Endothelial cell of umbilical vein (primary cell): Measurements from ENCODE around the gene TTC23L. TPM values are rescaled to one million over a fixed set of nuclear protein-coding genes. Genes with fewer than 3 reads are reported as not detected.

Source experiments
- BruUV-seq: library from RNA; stranded (reverse); fragments of 400-500 nt; replicated peaks from 2 replicates; lab custom pipeline; 2021; lab: Mats Ljungman, UMichigan
- CTCF ChIA-PET: fragments of 300-600, 350-600 bp; sonication (Branson Sonifier 250); formaldehyde crosslinking; loops from one replicate; lab custom pipeline; 2021; ENCODE audit warnings: antibody characterized with exemption, inconsistent platforms; lab: Charles Lee
- POLR2A ChIA-PET: fragments of 300-600, 350-600 bp; sonication (Branson Sonifier 250); formaldehyde crosslinking; loops from one replicate; lab custom pipeline; 2021; ENCODE audit warnings: antibody characterized with exemption, inconsistent platforms; lab: Charles Lee
- DNase-seq: peaks from one replicate; pipeline ENCODE4 v3.0.0-alpha.2; 2011; ENCODE audit warnings: low read depth, low spot score
- FAIRE-seq: peaks from 2 replicates; lab custom pipeline; 2011; peaks lifted over from hg19 to GRCh38; lab: Jason Lieb, UNC
- H2AFZ ChIP-seq: 2 replicates; pipeline ENCODE4 v1.6.0; 2012; ENCODE audit warnings: low read depth, low read length, control low read depth, inconsistent platforms
- H3K27ac ChIP-seq: 2 replicates; pipeline ENCODE4 v1.5.1; 2011; ENCODE audit warnings: low read depth, mild to moderate bottlenecking, control low read depth, low read length, moderate library complexity; ENCODE audit not compliant: insufficient read depth
- H3K27me3 ChIP-seq, 2 experiments: 2 replicates each; pipeline versions ENCODE4 v1.6.0 to v1.6.1; 2011; ENCODE audit warnings: low read length in 2 of 2, mixed read lengths in 1 of 2; ENCODE audit not compliant: control insufficient read depth in 2 of 2, insufficient read depth in 2 of 2
- H3K36me3 ChIP-seq, 2 experiments: 2 replicates in 1 of 2; 3 replicates in 1 of 2; pipeline ENCODE4 v1.5.1; 2011; ENCODE audit warnings: low read length in 2 of 2, mild to moderate bottlenecking in 1 of 2, moderate library complexity in 1 of 2; ENCODE audit not compliant: control insufficient read depth in 2 of 2, insufficient read depth in 2 of 2; ENCODE audit errors: extremely low read depth in 1 of 2
- H3K4me1 ChIP-seq: 3 replicates; pipeline ENCODE4 v1.5.1; 2011; ENCODE audit warnings: mild to moderate bottlenecking, low read length; ENCODE audit not compliant: control insufficient read depth, insufficient read depth; ENCODE audit errors: extremely low read depth
- H3K4me2 ChIP-seq: 2 replicates; pipeline ENCODE4 v1.6.1; 2011; ENCODE audit warnings: low read length, control low read depth, mixed read lengths; ENCODE audit not compliant: insufficient read depth
- H3K4me3 ChIP-seq, 3 experiments: fragments of 200-600 bp in 1 of 3; sonication (generic), shearing (Covaris generic) in 1 of 3; replicated peaks in 1 of 3; 2 replicates each; pipeline ENCODE4 v1.5.1; 2011 to 2016; ENCODE audit warnings: control low read depth in 3 of 3, low read length in 3 of 3, mild to moderate bottlenecking in 2 of 3, inconsistent platforms in 1 of 3, low read depth in 1 of 3, moderate library complexity in 1 of 3; ENCODE audit not compliant: insufficient read depth in 1 of 3
- H3K79me2 ChIP-seq: 2 replicates; pipeline ENCODE4 v1.6.0; 2012; ENCODE audit warnings: low read length, inconsistent platforms; ENCODE audit not compliant: control insufficient read depth, insufficient read depth
- H3K9ac ChIP-seq: replicated peaks from 2 replicates; pipeline ENCODE3; 2011; ENCODE audit warnings: low read length, control low read depth; ENCODE audit not compliant: insufficient read depth; ENCODE audit errors: extremely low read depth
- H3K9me1 ChIP-seq: replicated peaks from 3 replicates; pipeline ENCODE4 v1.6.0; 2011; ENCODE audit warnings: mild to moderate bottlenecking, low read length; ENCODE audit not compliant: control insufficient read depth, insufficient read depth; ENCODE audit errors: extremely low read depth
- H3K9me3 ChIP-seq: replicated peaks from 2 replicates; pipeline ENCODE4 v1.5.1; 2012; ENCODE audit warnings: low read length, inconsistent platforms; ENCODE audit not compliant: control insufficient read depth, insufficient read depth
- H4K20me1 ChIP-seq: replicated peaks from 2 replicates; pipeline ENCODE3; 2011; ENCODE audit warnings: mild to moderate bottlenecking, low read length; ENCODE audit not compliant: control insufficient read depth, insufficient read depth; ENCODE audit errors: extremely low read depth
- CTCF ChIP-seq, 2 donors: IDR thresholded peaks; 1 replicate in 1 of 2; 2 replicates in 1 of 2; pipeline ENCODE4 v1.5.1; 2011; ENCODE audit warnings: low read length in 2 of 2, mild to moderate bottlenecking in 2 of 2, moderate library complexity in 2 of 2, control low read depth in 1 of 2, inconsistent platforms in 1 of 2, low read depth in 1 of 2; ENCODE audit not compliant: insufficient read depth in 1 of 2; ENCODE audit errors: extremely low read depth in 1 of 2
- EZH2 ChIP-seq: IDR thresholded peaks from 2 replicates; pipeline ENCODE4 v1.6.1; 2012; ENCODE audit warnings: borderline replicate concordance, low read depth, mild to moderate bottlenecking, moderate library complexity, low read length, inconsistent platforms; ENCODE audit not compliant: severe bottlenecking
- GATA2 ChIP-seq: IDR thresholded peaks from 2 replicates; pipeline ENCODE4 v1.7.0; 2011; ENCODE audit warnings: low read depth, mild to moderate bottlenecking, moderate library complexity, mixed read lengths, low read length; ENCODE audit not compliant: insufficient read length, insufficient read depth
- JUN ChIP-seq: IDR thresholded peaks from 2 replicates; pipeline ENCODE4 v1.6.1; 2011; ENCODE audit warnings: borderline replicate concordance, low read depth; ENCODE audit not compliant: insufficient read length, insufficient read depth
- MYC ChIP-seq: IDR thresholded peaks from one replicate; pipeline ENCODE4 v1.6.1; 2011; ENCODE audit warnings: mild to moderate bottlenecking, low read depth, low read length
- dilution Hi-C: fragments of 300-500 bp; cut with MboI; formaldehyde crosslinking; loops from one replicate; pipeline ENCODE4 v1.15.0; 2019; ENCODE audit warnings: low sequenced_read_pairs; ENCODE audit not compliant: extremely low pct_ligation_motif_present
- intact Hi-C: fragments of 100-400 bp; cut with micrococcal nuclease; formaldehyde crosslinking; loops from one replicate; pipeline ENCODE4 v1.10.0; 2022
- polyA plus RNA-seq, 4 experiments: library from polyadenylated mRNA; depleted of rRNA in 3 of 4; stranded (reverse) in 3 of 4; unstranded in 1 of 4; fragments of >200 nt; gene quantifications; 2 replicates each; pipeline versions ENCODE4 v1.2.1 to v1.2.3, GENCODE V29; 2011 to 2012; ENCODE audit warnings: missing spikeins in 1 of 4
- total RNA-seq: library from RNA; stranded (reverse); gene quantifications from 2 replicates; pipeline ENCODE4 v1.2.3, GENCODE V29; 2021

TTC23L gene
- total and polyA plus RNA-seq, 2 donors (not counting 3 experiments of a cell fraction or from before 2014, with no cell fraction given): not detected

- Histone ChIP-seq H3K9me1 (no peaks in the 10 kb centered on the region), H3K27me3 (no peaks in the 10 kb centered on the region), H3K36me3 (no peaks in the 10 kb centered on the region), H2AFZ (no peak overlapping the region), H3K9me3 (no peaks in the 10 kb centered on the region), H3K4me1 (no peaks in the 10 kb centered on the region), H3K4me2 (no peak overlapping the region), H3K9ac (no peak overlapping the region), H3K4me3 (no peak overlapping the region), H3K79me2 (no peaks in the 10 kb centered on the region), H4K20me1 (no peaks in the 10 kb centered on the region), H3K27ac (no peak overlapping the region)
- BruUV-seq: no TSS peak
- ChIA-PET CTCF (no interaction called here), POLR2A (no interaction called here)
- no peak for DNase-seq
- TF ChIP-seq GATA2 (no peak), MYC (no peak), JUN (no peak)
- FAIRE-seq: no peak
- intact Hi-C loops (no loop called here), dilution Hi-C loops (no loop called here)
These were observed 37.3 kb downstream of the TTC23L start for GRCh38 chr5:34876275-34876674.

GRCh38 chr5:34881246-34881645 lies 42.3 kb downstream of the TTC23L start:
- no TSS peak for BruUV-seq

More at GRCh38 chr5:34881246-34881645, 42.3 kb downstream of the TTC23L start:
- no peaks in the 10 kb centered on the region for H4K20me1 ChIP-seq
- TF ChIP-seq CTCF (IDR thresholded peaks at IDR 0.05; ENCODE audit: extremely low read depth in 1 of 2, insufficient read depth in 1 of 2, low read depth in 1 of 2, low read length in 2 of 2) (no peak), JUN (no peak), EZH2 (no peak)
- H3K27ac ChIP-seq: no peak overlapping the region
- POLR2A ChIA-PET: no interaction called here
- dilution Hi-C loops: no loop called here
- no peaks in the 10 kb centered on the region for H3K9me1 ChIP-seq
- H2AFZ ChIP-seq: no peak overlapping the region
- FAIRE-seq (no peak), DNase-seq (no peak)
- no peaks in the 10 kb centered on the region for H3K79me2 ChIP-seq
- H3K4me2 ChIP-seq: no peak overlapping the region
- H3K27me3 ChIP-seq: peaks cover 0 to 3% of the 10 kb centered on the region in 2 experiments
- no peaks in the 10 kb centered on the region for H3K36me3 ChIP-seq
- H3K9me3 ChIP-seq: no peaks in the 10 kb centered on the region
- H3K9ac ChIP-seq: no peak overlapping the region
- no peak overlapping the region for H3K4me3 ChIP-seq
- CTCF ChIA-PET: interaction anchor here (2.1 kb wide), 1 partner anchor 17 kb away, joined by 6 read pairs; no protein-coding TSS in a partner anchor
- H3K4me1 ChIP-seq: no peaks in the 10 kb centered on the region
- intact Hi-C loops: no loop called here
